Raji (cell line): ENCODE measurements around the gene RAI14.

Experiments used
- POLR2A ChIP-seq: IDR thresholded peaks from 2 replicates; pipeline ENCODE4 v1.6.1; 2011; ENCODE audit warnings: low read depth, low read length, control low read depth; ENCODE audit not compliant: insufficient read depth

RAI14 gene

DNA sequence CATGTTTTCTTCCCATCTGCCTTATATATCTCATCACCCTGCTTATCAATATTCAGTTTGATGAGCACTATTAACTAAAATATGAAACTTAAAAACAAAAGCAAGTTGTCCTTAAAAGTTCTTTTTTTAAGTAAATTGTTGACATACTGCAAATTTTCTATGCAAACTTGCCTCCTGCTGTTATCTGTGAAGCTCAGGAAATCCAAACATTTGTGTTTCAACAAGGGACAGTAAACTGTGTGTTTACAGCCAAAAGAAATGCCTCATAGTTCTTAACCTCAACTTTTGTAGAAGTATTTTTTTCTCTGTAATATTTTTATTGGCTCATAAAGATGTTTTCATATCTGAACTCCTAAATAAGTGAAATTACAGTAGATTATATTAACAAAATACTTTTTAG is 175.2 kb downstream of the RAI14 start:
- TF ChIP-seq POLR2A, result no peak

DNA sequence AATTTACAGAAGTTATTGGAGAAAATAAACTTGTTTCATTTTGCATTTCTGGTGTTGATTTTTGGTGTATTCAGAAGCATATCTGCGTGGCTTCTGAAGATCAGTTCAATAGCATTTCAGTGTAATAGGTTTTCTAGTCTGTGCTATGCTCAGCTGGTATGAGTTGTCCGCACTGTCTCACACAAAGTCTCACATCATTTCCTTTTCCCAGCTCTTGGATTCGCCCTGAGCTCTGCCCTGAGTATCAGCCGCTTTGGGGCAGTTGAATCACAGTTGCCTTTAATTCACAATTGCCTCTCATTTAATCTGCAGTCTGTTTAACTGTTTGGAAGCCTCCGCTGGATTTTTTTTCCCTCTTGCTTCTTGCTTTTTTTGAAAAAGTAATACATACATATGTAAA is 176.4 kb downstream of the RAI14 start:
- no peak for TF ChIP-seq POLR2A

DNA sequence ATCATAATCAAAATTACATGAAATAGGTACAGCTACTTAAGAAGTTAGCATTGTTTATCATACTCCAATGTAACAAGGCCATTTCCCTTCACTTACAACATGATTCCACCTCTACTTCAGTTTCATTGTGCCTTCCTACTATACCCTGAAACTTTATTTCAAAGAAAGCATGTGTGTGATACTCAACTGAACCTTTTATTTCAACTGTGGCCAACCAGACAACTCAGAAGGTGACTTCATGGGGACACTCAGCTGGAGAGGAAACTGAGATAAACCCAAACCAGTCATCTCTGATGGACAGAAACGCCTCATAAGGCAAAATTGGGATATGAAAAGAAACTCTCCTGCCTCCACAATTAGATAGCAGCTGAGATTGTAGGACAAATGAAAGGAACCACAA is 177.0 kb downstream of the RAI14 start:
- TF ChIP-seq POLR2A, result no peak

- no peak for TF ChIP-seq POLR2A
Measured at GRCh38 chr5:34833976-34834793, 178.1 kb downstream of the RAI14 start.

GRCh38 chr5:34834794-34835089 is 178.6 kb downstream of the RAI14 start:
- no peak for TF ChIP-seq POLR2A

GRCh38 chr5:34835664-34836063 is 179.5 kb downstream of the RAI14 start:
- TF ChIP-seq POLR2A, result no peak

DNA sequence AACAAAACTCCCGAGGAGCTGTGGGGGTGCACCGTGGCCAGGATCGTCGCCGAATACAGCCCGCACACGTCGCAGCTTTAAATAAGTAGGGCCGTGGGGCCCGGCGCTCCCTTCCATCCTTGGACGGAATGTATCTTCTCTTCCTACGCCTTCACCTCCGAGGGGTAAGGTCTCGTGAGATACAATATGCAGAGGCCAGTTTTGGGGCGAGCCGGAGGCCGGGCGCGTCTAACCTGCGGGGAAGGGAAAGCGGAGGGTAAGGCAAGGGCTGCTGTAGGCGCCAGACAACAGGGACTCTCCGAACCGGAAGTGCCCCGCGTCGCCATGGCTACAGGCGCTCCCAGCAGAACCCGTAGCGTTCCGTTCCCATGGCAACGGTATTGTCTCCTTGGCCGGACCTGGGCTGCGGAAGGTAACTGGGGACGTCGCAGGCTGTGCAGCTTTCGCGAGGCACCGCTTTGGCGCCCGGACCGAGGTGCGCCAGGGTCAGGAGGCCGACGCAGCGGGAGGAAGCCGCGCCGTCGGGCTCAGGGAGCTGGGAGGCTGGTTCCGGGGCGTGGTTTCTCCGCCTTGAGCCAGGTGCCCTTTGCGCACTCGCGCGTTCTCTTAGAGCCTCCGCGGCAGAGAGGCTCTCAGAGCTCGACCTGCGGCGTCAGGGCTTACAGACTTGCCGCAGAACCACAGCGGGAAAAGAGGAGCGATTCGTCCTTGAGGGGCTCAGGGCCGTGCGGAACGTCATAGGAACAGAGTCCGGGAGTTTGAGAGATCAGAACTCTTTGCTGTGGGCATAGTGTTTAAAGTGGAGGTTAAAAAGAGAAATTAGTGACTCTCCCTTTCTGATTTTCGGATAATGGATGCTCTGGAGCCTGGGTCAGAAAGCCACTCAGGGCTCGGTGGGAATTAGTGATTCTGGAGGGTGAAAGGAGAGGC is 182.9 kb downstream of the RAI14 start, which contains the start of gene TTC23L:
Gene TTC23L (plus strand): TSS at position 380 of the 930 bp plus-strand sequence. CDS start 1,508 bp downstream, outside the sequence.
- no peak for TF ChIP-seq POLR2A

- no peak for TF ChIP-seq POLR2A
Measured at GRCh38 chr5:34841816-34842215, 185.7 kb downstream of the RAI14 start.

DNA sequence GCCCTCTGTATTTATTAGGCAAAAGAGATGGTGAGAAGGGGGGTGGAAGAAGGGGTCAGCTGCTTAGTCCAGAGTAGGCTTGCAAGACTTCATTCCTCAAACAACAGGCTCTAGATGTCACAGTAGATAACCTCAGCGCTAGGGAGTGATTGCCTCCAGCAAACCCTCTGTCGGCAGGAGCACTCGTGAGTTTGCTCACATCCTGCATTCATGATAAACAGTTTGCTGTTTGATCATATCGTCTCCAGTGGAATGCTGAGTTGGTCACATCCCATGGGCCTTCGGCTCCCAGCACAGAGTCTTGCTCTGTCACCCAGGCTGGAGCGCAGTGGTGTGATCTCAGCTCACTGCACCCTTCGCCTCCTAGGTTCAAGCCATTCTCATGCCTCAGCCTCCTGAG is 186.4 kb downstream of the RAI14 start:
- TF ChIP-seq POLR2A, result no peak

DNA sequence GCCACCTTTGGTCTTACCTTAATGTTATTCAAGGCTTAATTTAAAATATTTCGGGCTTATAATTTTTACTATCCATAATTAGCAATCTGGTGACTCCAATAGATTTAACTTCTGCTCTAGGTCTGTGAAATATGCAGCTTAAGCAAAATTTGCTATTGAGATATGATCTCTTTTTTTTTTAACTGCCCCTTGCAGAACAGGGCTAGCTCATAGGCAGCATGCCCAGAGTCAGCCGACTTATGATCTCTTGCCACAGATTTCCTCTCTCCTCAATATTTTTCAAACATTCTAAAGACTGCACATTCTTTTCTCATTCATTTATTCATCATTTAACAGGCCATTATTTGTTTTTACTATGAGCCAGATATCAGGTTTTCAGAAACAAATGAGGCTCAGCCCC is 187.4 kb downstream of the RAI14 start:
- no peak for TF ChIP-seq POLR2A

DNA sequence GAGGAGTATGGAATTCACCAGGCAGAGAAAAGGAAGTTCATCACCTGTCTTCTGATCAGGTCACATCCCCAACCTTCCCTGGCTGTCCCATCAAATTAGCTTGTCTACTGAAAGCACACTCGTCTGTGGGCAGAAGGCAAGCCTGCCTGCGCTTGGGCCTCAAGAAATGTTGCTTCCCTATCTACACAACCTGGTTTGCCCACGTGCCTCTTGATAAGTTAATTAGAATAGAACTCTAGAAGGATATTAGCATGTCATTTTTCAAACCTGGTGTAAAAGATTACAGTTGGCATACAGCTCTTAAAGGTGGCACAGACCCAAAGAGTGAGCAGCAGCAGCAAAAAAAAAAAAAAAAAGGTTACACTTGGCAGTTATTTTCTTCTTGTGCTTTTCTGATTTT is 188.0 kb downstream of the RAI14 start:
- TF ChIP-seq POLR2A, result no peak

GRCh38 chr5:34844999-34845398 is 188.9 kb downstream of the RAI14 start:
- no peak for TF ChIP-seq POLR2A

GRCh38 chr5:34847056-34847455 is 190.9 kb downstream of the RAI14 start:
- TF ChIP-seq POLR2A, result no peak

GRCh38 chr5:34847552-34847951 is 191.4 kb downstream of the RAI14 start:
- no peak for TF ChIP-seq POLR2A

DNA sequence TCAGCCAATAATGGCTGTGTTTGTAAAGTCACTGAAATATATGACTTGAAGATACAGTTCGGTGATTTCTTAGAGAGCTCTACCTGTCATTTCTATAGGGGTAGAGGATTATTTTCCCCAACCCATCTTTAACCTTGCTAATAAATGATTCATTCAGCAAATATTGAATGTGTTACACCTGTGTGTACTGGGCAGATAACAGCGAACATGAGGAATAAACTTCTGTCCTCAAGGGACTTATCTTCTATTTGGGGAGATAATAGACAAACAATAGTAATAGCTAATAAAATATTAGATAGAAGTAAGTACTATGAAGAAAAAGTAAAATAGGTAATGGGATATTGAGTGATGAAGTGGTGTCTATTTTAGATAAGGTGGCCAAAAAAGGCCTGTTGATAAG is 192.1 kb downstream of the RAI14 start:
- TF ChIP-seq POLR2A, result no peak

DNA sequence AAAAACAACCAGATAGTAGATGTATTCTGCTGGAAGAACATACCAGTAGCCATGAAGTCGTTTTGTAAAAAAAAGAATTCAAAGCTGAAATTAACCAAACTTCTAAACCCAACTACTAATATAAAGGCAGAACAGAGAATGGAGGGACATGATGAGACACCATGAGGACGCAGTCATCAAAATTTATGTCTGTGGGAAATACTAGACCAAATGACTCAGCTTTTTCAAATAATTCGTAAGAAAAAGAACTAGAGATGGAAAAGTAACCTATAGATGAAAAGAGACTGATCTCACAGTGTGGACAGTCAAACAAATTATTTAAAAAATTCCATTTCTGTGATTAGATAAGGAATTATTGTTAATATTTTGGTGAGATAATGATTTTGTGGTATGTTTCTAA is 193.1 kb downstream of the RAI14 start:
- no peak for TF ChIP-seq POLR2A

DNA sequence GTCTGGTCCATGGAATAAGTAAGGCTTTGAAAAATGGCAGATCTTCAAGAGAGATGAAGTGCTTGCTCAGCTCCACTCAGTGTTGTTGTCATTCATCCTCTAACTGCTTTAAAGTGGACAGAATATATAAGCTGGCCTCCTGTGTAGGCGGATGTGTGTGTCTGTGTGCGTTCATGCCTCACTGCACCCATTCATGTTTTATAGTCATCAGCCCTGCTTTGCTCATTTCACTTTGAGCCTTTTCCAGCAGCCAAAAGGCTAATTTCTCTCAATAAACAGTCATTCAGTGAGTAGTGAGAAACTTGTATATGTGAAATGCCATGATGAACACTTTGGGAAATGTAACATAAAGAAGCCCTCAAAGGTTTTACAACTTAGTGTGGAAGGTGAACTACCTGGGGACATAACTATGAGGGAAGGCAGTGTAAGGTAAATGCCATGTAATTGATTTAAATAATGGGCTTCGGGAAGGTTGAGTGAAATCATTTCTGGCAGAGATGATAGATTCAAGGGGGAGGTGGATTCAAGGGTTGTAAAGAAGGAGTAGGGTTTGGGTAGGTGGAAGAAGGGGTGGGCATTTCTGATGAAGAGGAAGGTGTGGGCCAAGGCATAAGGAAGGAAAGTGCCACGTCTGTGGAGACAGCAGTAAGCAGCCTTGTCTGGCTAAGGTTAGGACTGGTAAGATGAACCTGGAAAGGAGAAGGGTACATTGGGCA is 198.5 kb downstream of the RAI14 start:
- no peak for TF ChIP-seq POLR2A
